GM13977 (cell line): ENCODE measurements around the gene PYGO2.

ENCODE experiments used
- DNase-seq: peaks from one replicate; pipeline ENCODE4 v3.0.0; 2012; ENCODE audit warnings: low spot score
- CTCF ChIP-seq: IDR thresholded peaks from 2 replicates; pipeline ENCODE4 v1.5.1; 2012; ENCODE audit warnings: mild to moderate bottlenecking, control low read depth; ENCODE audit not compliant: insufficient read depth; ENCODE audit errors: extremely low read depth, missing control alignments
- in situ Hi-C: fragments of 300-500 bp; cut with MboI; formaldehyde crosslinking; loops from one replicate; pipeline ENCODE4 v1.12.0; 2022; ENCODE audit warnings: low sequenced_read_pairs, low pct_unique_long_range_greater_than_20kb, mixed read lengths, inconsistent platforms; ENCODE audit not compliant: unreplicated experiment

PYGO2 gene

GRCh38 chr1:154934358-154934948, 27.1 kb downstream of the PYGO2 start:
- no peak for TF ChIP-seq CTCF
- in situ Hi-C loops, result no loop called here
- DNase-seq, result no peak

DNA sequence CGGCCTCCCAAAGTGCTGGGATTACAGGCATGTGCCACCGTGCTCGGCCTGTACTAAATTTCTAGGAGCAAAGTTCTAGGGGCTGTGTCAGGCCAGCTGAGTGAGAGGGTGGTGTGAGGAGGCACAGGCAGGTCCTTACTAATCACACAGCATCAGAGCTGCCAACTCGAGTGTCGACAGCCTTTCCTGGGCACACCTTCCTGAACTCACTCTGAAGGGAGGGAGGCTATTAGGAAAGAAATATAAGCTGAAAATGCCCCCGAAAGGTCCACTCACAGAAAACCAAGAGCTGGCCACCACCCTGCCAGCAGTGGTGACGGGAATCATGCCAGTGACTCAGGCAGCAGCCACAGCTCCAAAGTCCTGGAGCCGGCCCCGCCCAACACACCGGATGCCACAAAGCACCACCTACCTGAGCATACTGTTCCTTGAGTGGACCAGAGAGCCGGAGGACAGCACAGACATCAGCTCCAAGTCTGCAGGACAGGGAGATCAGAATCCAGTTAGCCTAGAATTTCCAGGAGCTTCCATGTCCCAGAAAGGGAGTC, 29.6 kb downstream of the PYGO2 start:
- no peak for TF ChIP-seq CTCF
- no peak for DNase-seq
- in situ Hi-C loops, result no loop called here

DNA sequence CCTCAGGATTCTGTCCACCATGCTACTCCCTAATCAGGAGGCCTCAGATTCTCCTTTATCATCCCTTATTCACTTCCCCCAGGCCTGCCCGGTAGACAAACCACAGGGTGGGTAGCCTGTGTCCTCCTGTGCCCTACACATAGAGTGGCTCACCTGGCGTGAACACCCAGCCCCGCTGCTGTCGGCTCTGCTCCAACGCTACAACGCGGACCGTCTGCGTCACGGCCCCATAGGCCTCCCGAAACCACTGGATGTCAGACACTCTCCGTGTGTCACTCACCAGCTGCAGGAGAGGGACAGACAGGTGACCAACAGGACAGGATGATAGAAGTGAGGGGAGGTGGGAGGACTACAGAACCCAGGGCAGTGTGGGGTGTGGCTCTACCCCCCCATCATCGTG, 35.4 kb downstream of the PYGO2 start:
- in situ Hi-C loops, result no loop called here
- DNase-seq, result no peak
- no peak for TF ChIP-seq CTCF

DNA sequence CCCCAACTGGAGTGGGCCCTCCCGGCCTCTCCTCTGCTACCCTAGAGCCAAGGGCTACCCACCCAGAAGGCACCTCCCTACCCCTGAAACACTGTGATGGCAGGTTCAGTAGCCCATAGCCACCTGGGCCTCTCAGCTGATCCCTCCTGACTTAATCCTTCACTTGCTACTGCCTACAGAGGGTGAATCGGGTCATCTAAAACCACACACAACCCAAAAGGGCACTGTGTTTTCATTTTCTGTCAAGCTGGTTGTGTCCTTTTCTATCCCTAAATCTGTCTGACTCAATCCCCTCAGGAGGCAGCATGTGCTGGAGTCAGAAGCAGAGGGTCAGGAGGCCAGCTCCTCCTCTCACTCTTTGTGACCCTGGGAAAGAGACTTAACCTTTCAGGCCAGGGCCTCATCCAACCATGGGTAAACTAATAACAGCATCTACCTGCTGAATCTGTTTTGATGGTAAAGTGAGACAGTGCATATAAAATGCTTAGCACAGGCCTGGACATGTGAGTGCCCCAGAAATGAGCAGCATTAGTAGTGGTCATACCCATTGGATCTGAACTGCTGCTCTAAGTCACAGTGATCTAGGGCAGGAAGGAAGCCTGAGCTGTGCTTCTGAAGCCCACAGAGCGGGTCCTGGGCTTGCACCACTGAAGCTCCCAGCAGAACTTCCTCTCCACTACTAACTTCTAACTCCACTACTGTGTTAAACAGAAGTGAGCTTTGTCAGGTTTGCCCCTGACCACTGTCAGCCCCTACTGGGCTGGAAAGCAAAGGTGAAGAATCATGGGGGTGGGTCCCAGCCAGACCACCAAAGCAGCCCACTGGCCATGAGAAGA, 36.0 kb downstream of the PYGO2 start:
- in situ Hi-C loops, result no loop called here
- TF ChIP-seq CTCF, result no peak
- DNase-seq, result no peak

DNA sequence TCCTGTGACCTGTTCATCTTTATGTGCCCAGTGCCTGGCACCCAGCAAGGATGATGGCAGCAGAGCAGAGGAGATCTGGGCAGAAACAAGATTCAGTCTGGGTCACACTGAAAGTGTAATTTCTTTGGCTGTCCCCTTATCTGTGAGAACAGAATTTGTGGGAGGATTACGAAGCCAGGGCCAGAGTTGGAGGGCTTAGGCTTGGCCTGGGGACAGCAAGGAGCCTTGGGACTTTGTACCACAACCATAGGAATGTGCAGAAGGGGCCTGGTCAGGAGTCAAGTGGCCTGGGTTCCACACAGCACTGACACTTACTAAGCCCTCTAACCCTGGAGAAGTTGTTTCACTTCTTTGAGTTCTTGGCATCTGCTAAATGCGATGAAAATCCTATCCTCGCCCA, 37.9 kb downstream of the PYGO2 start:
- in situ Hi-C loops, result no loop called here
- no peak for TF ChIP-seq CTCF
- DNase-seq, result no peak

GRCh38 chr1:154913273-154913672, 48.3 kb downstream of the PYGO2 start:
- in situ Hi-C loops, result no loop called here

More at GRCh38 chr1:154913273-154913672, 48.3 kb downstream of the PYGO2 start:
- TF ChIP-seq CTCF, result no peak
- DNase-seq, result no peak
